Ascending aorta (tissue), 2 donors: ENCODE results near the gene CSNK1G2. TPM values are rescaled to one million over a fixed set of nuclear protein-coding genes. Genes with fewer than 3 reads are reported as not detected.

Source experiments
- DNase-seq, 2 donors: peaks; one replicate each; pipeline ENCODE4 v3.0.0-alpha.2; 2019; ENCODE audit warnings: low spot score in 2 of 2
- H3K27ac ChIP-seq, 2 donors: fragments of 200-600 bp; sonication (generic); one replicate each; pipeline ENCODE4 v1.5.1; 2016 to 2017; ENCODE audit warnings: mild to moderate bottlenecking in 1 of 2
- H3K27me3 ChIP-seq: fragments of 200-600 bp; sonication (generic); one replicate; pipeline ENCODE4 v1.5.1; 2017
- H3K36me3 ChIP-seq, 2 donors: fragments of 200-600 bp; sonication (generic); one replicate each; pipeline ENCODE4 v1.5.1; 2016
- H3K4me1 ChIP-seq, 2 donors: fragments of 200-600 bp; sonication (generic); one replicate each; pipeline ENCODE4 v1.5.1; 2016 to 2017; ENCODE audit warnings: mild to moderate bottlenecking in 1 of 2
- H3K4me3 ChIP-seq, 2 donors: fragments of 200-600 bp; sonication (generic); one replicate each; pipeline ENCODE4 v1.5.1; 2016 to 2017; ENCODE audit warnings: mild to moderate bottlenecking in 1 of 2
- H3K9me3 ChIP-seq, 2 donors: fragments of 200-600 bp; sonication (generic); one replicate each; pipeline ENCODE4 v1.5.1; 2016
- intact Hi-C: fragments of 100-400 bp; cut with DNase I; formaldehyde crosslinking; loops from one replicate; pipeline ENCODE4 v1.15.1; 2023
- total RNA-seq: library from RNA; depleted of rRNA; stranded (reverse); fragments of >200 nt; gene quantifications from one replicate; pipeline ENCODE4 v1.1.0, GENCODE V29; 2016
- TF ChIP-seq, protein P1 (sequence below), 3 experiments: fragments of 200-600 bp in 2 of 3; fragments of 450-650 bp in 1 of 3; sonication (generic) in 2 of 3; IDR thresholded peaks; one replicate each; pipeline ENCODE4 v1.5.1; 2016 to 2019; ENCODE audit warnings: antibody characterized with exemption in 3 of 3, mild to moderate bottlenecking in 1 of 3, moderate library complexity in 1 of 3

The CSNK1G2 gene
- total RNA-seq, 1 donor from 2014 or later, result 79.6 TPM

GRCh38 chr19:1924320-1924961, 16.5 kb upstream of the CSNK1G2 start:
- intact Hi-C loops, result no loop called here
- no peak for DNase-seq
- Histone ChIP-seq H3K27me3 (no peaks in the 10 kb centered on the region), H3K9me3 (no peaks in the 10 kb centered on the region), H3K4me1 (peaks cover 0 to 3% of the 10 kb centered on the region in 2 donors), H3K4me3 (no peak overlapping the region), H3K27ac (no peak overlapping the region), H3K36me3 (peaks cover 22 to 49% of the 10 kb centered on the region in 2 donors)
- TF ChIP-seq, protein P1, sequence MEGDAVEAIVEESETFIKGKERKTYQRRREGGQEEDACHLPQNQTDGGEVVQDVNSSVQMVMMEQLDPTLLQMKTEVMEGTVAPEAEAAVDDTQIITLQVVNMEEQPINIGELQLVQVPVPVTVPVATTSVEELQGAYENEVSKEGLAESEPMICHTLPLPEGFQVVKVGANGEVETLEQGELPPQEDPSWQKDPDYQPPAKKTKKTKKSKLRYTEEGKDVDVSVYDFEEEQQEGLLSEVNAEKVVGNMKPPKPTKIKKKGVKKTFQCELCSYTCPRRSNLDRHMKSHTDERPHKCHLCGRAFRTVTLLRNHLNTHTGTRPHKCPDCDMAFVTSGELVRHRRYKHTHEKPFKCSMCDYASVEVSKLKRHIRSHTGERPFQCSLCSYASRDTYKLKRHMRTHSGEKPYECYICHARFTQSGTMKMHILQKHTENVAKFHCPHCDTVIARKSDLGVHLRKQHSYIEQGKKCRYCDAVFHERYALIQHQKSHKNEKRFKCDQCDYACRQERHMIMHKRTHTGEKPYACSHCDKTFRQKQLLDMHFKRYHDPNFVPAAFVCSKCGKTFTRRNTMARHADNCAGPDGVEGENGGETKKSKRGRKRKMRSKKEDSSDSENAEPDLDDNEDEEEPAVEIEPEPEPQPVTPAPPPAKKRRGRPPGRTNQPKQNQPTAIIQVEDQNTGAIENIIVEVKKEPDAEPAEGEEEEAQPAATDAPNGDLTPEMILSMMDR (IDR thresholded peaks at IDR 0.05), result no peak

- peaks cover 3 to 9% of the 10 kb centered on the region in 2 donors for H3K4me1 ChIP-seq
- H3K27me3 ChIP-seq, result no peaks in the 10 kb centered on the region
- no peak for DNase-seq
- H3K9me3 ChIP-seq, result no peaks in the 10 kb centered on the region
- peaks cover 14 to 38% of the 10 kb centered on the region in 2 donors for H3K36me3 ChIP-seq
- TF ChIP-seq, protein P1 (IDR thresholded peaks at IDR 0.05), result no peak
- no peak overlapping the region for H3K27ac ChIP-seq
- intact Hi-C loops, result no loop called here
- no peak overlapping the region for H3K4me3 ChIP-seq
Observed at GRCh38 chr19:1925544-1925943, 15.4 kb upstream of the CSNK1G2 start.

- intact Hi-C loops, result loop anchor here (2.0 kb wide), 1 partner anchor 142 kb away; no protein-coding TSS in a partner anchor
- Histone ChIP-seq H3K27me3 (no peaks in the 10 kb centered on the region), H3K4me1 (peaks cover 3 to 9% of the 10 kb centered on the region in 2 donors), H3K4me3 (peak overlapping the region; percentile 36 to 59), H3K9me3 (no peaks in the 10 kb centered on the region), H3K36me3 (peaks cover 4 to 12% of the 10 kb centered on the region in 2 donors), H3K27ac (no peak overlapping the region)
- TF ChIP-seq, protein P1 (IDR thresholded peaks at IDR 0.05), result peak; percentile 90 to 93 (median 92)
- peak in 1 of 2 donors; percentile 90 for DNase-seq
Observed at GRCh38 chr19:1929021-1929742, 11.8 kb upstream of the CSNK1G2 start.

GRCh38 chr19:1931445-1931844, 9.5 kb upstream of the CSNK1G2 start:
- intact Hi-C loops, result no loop called here
- H3K27ac ChIP-seq, result no peak overlapping the region
- no peak for DNase-seq
- no peaks in the 10 kb centered on the region for H3K27me3 ChIP-seq
- H3K36me3 ChIP-seq, result no peaks in the 10 kb centered on the region
- TF ChIP-seq, protein P1 (IDR thresholded peaks at IDR 0.05), result no peak
- no peaks in the 10 kb centered on the region for H3K9me3 ChIP-seq
- H3K4me1 ChIP-seq, result peaks cover 3 to 9% of the 10 kb centered on the region in 2 donors
- H3K4me3 ChIP-seq, result no peak overlapping the region

DNA sequence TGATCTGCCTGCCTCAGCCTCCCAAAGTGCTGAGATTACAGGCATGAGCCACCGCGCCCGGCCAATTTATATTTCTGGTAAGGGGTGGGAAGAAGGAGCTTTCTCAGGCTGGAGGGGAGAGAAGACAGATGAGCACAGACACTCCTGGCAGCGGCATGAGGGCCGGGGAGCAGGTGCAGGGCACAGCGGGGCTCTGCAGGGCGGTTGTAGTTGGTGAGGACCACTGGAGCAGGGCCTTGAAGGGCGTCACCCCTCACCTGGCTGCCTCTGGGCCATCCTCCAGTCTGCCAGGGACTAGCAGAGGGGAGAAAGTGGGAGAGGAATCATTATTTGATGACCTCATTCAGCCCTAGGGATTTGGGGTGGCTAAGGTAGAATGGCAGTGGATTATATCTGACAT, 8.6 kb upstream of the CSNK1G2 start:
- no peaks in the 10 kb centered on the region for H3K27me3 ChIP-seq
- peaks cover 3 to 9% of the 10 kb centered on the region in 2 donors for H3K4me1 ChIP-seq
- no peak overlapping the region for H3K27ac ChIP-seq
- H3K9me3 ChIP-seq, result no peaks in the 10 kb centered on the region
- H3K4me3 ChIP-seq, result no peak overlapping the region
- H3K36me3 ChIP-seq, result no peaks in the 10 kb centered on the region
- DNase-seq, result no peak
- TF ChIP-seq, protein P1 (IDR thresholded peaks at IDR 0.05), result no peak
- intact Hi-C loops, result no loop called here
